ENCODE results near the gene GLE1.

The GLE1 gene, protein sequence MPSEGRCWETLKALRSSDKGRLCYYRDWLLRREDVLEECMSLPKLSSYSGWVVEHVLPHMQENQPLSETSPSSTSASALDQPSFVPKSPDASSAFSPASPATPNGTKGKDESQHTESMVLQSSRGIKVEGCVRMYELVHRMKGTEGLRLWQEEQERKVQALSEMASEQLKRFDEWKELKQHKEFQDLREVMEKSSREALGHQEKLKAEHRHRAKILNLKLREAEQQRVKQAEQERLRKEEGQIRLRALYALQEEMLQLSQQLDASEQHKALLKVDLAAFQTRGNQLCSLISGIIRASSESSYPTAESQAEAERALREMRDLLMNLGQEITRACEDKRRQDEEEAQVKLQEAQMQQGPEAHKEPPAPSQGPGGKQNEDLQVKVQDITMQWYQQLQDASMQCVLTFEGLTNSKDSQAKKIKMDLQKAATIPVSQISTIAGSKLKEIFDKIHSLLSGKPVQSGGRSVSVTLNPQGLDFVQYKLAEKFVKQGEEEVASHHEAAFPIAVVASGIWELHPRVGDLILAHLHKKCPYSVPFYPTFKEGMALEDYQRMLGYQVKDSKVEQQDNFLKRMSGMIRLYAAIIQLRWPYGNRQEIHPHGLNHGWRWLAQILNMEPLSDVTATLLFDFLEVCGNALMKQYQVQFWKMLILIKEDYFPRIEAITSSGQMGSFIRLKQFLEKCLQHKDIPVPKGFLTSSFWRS

DNA sequence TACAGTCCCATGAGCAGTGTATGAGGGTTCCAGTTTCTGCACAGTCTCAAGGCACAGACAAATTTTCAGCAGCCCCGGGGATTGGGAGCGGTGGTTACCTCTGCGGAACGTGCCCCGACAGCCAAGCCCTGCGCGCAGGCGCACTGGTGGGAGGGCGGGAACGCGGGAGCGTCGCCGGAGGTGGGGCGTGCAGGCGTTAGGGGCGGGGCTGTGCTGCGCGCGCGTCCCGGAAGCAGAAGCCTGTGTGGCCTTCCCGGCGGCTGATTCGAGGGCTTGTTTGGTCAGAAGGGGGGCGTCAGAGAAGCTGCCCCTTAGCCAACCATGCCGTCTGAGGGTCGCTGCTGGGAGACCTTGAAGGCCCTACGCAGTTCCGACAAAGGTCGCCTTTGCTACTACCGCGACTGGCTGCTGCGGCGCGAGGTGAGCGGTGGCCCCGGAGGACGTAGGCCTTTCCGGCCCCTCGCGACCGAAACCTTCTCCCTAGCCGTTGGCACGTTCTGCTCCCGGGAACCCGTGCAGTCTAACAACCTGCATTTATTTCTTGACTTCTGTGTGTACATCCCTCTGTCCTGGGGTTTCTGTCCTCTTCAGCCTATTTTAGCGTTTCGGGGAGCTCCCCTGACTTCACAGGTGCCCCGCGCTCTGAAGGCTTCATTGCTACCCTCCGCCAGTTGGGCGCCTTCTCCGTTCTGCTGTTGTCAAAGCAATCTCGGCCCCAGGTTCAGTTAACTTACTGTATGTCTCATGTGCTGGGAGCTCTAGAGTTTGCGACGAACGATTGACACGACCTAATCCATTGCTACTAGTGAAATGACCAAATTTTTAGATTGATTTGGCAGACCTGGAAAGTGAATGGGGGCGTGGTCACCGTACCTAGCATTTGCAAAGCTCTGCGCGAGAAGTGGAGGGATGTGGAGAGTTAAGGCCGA lies at the start of gene GLE1:
GLE1 (plus strand) TSS at position 235 of the 929 bp plus-strand sequence; CDS start at position 322, 87 bp downstream.
- peak; percentile 96 for DNase-seq

DNA sequence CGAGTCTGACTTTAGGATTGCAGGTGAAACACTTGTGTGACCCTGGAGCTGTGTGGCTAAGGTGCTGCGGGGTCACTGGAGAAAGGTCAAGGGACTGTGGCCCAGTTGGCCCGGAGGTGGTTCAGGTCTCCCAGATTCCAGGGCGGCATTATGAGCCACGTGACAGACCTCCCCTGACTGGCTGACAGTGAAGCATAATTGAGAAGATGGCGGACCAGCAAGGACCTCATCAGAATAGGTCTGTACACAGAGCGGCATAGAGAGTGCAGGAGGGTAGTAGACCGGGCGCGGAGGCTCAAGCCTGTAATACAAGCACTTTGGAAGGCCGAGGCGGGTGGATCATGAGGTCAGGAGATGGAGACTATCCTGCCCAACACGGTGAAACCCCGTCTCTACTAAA lies 49.5 kb upstream of the GLE1 start:
- no peak for DNase-seq

DNA sequence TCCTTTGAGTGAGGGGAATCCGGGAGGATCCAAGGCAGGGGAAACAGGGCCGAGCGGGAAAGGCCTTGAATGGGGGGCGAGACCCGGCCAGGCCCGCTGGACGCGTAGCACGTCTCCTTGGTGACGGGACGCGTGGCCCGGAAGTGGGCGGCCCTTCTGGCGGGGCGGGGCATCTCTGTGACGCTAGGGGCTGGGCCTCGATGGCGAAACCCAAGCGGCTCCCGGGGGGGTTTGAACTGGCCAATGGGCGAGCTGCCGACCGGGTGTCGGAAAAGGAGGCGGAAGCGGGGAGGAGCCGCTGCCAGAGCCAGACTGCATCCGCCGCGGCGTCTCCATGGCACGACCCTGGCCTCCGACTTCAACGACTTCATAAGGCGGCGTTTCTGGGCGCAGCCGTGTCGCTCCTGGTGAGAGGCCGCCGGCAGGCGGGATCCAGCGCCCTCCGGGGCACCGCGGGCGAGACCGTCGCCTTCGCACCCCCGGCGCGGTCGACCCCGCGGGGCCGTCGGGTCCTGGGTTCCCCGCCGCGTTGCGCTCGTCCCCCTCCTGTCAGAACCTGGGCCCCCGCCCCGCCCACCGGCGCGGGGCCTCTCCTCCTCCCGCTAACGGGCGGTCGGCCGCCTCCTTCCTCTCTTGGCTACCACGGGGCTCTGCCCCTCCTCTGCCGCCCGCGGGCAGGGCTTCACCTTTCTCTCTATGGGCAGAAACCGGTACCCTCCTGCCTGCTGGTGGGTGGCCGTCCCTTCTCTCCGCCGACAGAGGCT lies 48.5 kb upstream of the GLE1 start, which contains the start of gene ODF2:
ODF2 (plus strand) TSS at position 158 of the 764 bp plus-strand sequence; CDS start at position 244, 86 bp downstream.
- peak; percentile 98 for DNase-seq

DNA sequence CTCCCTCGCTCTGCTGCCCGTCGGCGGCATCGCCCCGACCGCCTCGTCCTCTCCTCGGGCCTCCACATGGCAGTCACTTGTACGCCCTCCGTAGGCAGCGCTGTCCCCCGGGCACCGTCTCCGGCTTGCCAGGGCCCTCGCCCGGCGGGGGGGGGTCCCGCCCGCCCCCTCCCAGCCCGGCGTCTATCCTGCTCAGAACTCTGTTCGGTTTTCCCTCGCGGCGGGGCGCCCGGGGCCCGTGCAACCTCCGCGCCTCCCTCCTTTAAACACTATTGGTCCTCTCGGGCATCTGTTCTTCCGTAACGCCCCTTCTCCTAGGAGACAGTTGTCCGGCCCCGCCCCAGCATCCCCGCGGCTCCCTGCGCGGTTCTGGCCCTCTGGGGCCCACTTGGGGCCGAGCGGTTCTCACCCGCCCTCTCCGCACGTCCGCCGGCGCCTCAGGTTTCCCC lies 47.9 kb upstream of the GLE1 start:
- DNase-seq, result peak; percentile 59

DNA sequence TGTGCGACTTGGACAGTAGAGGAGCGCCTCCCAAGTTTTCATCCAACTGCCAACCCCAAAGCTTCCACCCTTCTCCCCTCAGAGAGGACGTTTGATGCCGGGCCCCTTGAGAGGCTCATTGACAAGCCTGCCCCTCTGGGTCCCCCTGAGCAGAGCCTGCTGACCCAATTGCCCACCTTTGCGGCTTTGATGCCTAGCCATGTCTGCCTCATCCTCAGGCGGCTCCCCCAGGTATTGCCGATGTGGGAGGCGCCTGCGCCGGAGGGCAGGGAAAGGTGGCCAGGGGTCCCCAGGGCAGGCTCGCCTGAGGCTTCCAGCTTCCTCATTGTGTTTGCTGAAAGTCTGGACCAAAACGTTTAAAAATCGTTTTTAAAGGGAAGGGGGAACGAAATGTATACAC lies 47.3 kb upstream of the GLE1 start:
- DNase-seq, result no peak

DNA sequence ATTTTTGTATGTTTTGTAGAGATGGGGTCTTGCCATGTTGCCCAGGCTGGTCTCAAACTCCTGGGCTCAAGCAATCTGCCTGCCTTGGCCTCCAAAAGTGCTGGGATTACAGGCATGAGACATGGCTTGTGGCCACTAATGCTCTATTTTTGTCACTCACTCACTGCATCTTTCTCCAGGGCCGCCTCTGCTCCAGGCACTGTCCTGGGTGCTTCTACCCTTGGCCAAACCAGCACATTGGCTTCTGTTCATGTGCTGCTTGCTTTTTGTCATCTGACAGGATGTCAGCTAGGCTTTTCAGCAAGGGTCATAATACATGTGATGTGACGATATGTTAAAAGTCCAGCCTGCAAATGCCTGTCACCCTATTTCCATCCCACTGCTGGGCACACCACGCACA lies 45.5 kb upstream of the GLE1 start:
- no peak for DNase-seq

DNA sequence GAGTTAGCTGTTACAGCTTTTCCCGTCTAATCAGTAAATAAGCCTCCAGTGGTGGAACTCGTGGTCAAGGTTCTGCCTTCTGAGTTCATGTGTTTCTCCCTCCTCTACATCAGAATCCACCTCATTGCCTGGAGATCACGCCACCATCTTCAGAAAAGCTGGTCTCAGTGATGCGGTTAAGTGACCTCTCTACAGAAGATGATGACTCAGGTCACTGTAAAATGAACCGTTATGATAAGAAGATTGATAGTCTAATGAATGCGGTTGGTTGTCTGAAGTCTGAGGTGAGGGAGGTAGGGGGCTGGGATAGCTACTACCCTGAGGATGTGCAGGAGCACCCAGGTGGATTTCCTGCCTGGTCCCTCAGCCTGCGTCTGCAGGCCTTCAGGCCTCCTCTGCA lies 35.4 kb upstream of the GLE1 start:
- DNase-seq, result no peak

DNA sequence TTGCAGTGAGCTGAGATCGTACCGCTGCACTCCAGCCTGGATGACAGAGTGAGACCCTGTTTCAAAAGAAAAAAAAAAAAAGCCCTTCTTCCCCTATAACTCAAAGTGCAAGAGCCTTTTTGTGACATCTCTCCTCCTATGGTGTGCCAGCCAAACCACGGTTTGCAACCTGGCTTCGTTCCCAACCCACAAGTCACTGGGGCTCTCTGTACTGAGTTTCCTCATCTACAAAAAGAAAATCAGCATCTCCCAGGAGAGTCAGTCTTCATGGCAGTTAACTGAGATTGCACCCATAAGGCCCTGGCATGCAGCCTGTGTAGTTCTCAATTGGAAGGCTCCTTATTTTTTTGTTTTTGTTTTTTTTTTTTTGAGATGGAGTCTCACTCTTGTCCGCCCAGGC lies 34.0 kb upstream of the GLE1 start:
- DNase-seq, result no peak

DNA sequence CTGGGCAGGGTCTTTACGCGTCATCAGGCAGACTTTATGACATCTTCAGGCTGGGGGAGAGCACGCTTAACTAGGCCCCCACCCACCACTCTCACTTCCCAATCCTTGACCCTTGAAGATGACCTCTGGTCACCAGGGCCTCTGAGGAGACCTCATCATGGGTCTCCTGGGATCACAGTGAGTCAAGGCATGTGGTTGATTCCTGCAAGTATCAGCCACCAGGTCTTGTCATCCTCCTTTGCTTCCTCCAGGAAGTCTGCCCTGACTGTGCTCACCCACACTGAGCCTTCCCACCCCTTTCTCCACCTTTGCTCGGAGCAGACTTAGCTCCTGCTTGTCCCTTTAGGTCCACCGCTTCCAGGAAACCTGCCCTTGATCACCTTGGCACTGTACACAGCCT lies 31.4 kb upstream of the GLE1 start:
- DNase-seq, result no peak

DNA sequence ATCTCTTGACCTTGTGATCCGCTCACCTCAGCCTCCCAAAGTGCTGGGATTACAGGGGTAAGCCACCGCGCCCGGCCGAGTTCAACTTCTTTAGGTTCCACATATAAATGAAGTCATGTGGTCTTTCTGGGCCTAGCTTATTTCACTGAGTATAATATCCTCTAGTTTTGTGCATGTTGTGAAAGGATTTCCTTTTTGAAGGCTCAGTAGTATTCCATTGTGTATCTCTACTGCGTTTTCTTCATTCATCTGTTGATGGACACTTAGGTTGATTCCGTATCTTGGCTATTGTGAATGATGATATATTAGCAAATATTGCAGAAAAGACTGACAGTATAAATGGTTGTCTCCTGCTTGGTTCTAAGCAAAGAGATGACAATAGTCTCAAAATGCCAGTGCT lies 28.7 kb upstream of the GLE1 start:
- no peak for DNase-seq

DNA sequence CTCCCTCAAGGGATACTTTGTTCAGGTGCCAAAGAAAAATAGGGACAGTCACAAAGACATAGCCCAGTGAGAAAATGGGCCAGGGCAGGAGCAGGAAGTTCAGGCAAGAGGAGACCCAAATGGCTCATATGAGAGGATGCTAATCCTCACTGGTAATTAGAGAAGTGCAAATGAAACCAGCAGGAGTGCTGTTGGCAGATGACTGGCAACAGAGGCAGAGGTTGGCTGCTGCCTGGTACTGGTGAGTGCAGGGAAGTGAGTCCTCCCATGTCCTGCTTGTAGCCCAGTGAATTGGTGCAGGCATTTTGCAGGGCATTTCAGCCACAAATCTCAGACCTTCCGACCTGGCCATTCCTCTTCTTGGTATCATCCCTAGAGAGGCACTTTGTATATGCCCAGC lies 25.3 kb upstream of the GLE1 start:
- DNase-seq, result no peak

DNA sequence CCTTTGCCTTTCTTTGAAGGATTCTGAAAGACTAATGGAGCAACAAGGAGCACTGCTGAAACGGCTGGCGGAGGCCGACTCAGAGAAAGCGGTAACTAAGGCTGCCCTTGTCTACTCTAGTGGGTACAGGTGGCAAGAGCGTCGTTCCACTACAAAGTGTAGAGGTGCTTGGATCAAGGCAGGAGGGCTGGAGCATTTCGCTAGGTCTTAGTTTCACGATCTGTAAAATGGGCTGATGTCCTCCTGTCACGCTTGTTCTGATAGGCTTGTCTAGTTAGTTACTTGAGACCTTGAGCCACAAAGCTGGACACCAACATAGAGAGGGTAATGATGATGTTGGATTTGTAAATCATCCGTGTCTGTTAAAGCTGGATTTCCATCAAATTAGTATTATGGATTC lies 23.0 kb upstream of the GLE1 start:
- DNase-seq, result no peak

DNA sequence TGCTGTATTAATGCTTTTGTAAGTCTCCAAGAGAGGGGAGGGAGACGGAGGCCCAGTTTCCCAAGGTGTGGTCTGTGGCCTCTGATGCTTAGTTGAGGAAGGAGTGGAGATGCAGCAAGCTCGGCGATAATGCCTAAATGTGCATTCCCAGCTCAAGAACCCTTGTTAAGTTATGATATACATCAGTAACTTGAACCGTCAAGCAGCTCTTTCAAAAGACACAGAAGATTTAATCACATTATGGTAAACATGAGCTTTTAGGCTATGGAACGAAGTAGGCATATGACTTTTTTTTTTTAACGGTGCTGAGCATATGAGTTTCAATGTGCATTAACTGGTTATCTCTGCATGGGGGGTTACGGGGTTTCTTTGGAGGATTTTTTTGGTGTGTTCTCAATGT lies 22.3 kb upstream of the GLE1 start:
- no peak for DNase-seq

DNA sequence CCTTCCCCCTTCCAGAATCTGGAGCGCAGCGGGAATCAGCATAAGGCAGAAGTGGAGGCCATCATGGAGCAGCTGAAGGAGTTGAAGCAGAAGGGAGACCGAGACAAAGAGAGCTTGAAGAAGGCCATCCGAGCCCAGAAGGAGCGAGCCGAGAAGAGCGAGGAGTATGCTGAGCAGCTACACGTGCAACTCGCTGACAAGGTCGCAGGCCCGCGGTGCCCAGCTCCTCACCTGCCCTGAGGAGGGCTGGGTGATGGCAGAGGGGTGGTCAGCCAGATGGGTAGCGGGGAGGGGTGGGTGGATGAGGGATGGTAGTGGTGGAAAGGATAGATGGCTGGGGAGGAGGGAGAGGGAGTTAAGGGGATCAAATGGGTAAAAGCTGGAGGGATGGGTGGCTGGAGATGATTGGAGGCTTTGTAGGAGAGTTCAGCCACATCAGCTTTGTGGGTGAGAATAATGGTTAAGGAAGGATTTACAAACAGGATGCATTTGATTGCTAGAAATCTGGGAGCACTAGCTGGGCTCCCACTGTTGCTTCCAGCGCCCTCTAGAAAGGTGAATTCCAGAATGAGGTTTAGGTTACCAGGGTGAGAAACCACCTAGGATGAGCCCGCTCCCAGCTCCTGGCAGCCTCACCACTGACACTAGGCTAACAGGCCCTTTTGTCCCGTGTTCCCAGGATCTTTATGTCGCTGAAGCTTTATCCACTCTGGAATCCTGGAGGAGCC lies 19.7 kb upstream of the GLE1 start:
- no peak for DNase-seq

DNA sequence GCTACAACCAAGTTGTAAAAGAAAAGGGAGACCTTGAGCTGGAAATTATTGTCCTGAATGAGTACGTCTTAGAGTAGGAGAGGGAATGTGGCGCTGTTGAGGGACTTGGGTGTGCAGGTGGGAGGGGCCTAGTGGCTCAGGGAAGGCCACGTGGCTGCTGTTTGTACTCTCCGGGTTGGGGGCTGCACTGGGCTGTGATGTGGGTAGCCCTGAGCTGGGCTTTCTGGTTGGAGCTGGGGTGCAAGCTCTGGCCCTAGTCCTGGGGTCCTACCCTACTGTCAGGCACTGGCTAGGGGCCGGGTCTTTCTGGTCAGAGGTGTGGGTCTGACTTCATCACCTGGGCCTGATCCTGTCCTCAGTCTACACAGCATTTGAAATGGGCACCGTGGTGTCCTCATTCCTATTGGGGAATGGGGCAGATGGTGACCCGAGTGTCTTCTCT lies 19.1 kb upstream of the GLE1 start:
- DNase-seq, result no peak

DNA sequence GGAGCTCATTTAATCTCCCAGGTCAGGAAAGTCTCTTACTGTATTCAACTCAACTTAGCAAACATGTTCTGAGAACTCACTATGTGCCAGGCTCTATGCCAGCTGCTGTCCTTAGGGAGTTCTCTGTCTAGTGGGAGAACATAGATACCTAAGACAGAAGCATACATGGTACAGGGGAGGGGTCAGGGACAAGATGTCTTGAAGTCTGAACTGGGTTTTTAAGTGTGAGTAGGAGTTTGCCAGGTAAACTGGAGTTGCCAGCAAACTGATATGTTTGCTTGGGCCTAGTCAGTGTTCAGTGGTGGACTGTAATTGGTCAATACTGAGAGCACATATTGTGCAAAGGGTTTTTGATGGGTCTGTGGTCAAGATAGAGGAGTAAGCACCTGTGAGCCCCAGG lies 18.3 kb upstream of the GLE1 start:
- DNase-seq, result no peak

DNA sequence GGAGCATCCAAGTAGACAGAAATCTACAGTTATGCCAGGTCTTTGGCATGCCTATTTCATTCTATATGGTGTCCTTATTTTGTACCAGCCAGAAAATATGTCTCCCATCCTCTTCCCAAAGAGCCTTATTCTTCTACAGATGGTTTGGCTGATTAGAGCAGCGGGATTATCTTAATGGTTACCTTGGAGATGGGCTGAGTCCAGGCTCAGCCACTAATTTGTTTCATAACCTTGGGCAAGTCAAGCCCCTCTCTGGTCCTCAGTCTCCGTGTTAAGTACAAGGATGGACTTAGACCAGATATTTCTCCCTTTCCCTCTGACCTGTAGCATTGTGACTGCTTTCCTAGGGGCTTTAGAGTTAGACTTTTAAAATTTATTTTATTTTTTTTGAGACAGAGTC lies 11.1 kb upstream of the GLE1 start:
- no peak for DNase-seq

DNA sequence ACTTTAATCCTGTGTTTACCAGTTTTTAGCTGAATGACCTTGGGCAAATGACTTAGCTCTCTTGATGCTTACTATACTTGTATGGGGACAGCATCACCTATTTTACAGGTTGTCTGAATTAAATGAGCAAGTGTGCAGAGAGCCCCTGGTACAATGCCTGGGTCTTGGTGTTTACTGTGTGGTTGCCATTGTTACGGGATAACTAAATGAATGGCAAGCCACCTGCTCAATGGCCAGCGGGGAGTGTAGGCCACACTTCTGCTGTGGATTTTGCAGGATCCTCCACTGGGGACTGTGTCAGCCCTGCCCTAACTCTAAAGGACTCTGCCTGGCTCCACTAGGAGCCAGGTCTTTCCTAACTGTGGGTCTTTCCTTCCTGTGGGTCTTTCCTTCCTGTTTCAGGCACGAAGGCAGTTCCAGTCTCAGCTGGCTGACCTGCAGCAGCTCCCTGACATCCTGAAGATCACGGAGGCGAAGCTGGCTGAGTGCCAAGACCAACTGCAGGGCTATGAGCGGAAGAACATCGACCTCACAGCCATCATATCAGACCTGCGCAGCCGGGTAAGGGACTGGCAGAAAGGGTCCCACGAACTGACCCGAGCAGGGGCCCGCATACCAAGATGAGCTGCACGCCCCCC lies 10.3 kb upstream of the GLE1 start:
- no peak for DNase-seq

DNA sequence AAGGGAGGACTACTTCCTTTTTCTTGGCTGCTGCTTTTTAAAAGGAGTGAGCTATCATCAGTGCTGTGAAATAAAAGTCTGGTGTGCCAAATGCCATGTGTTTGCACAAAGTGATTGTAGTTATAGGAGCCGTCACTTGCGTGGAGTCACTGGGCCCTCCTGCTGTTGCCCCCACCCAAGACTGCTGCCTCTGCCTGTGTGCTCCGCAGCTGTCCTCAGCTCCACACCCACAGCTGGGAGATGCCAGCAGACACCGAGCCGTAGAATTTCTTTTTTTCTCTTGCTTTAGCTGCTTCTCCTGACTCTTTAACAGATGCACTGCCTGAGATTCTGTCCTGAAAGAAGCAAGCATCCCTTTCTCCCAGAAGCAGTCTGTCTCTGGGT lies 9.8 kb upstream of the GLE1 start:
- no peak for DNase-seq

DNA sequence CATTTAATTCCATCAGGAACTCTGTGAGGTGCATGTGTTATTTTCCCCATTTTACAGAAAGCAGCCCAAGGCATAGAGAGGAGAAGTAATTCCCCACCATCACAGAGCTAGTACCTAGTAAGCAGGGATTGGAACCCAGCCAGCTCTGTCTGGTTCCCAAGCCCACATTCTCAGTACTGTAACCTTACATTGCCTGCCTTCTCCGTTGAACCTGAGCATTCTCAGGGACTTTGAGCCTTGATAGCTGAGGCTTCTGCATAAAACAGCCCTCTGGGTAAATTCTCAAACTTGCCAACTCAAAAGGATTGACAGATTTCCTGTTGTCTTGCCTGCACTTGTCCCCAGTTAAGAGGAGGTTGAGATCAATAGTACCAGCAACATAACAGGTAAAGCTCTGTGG lies 9.2 kb upstream of the GLE1 start:
- DNase-seq, result no peak

DNA sequence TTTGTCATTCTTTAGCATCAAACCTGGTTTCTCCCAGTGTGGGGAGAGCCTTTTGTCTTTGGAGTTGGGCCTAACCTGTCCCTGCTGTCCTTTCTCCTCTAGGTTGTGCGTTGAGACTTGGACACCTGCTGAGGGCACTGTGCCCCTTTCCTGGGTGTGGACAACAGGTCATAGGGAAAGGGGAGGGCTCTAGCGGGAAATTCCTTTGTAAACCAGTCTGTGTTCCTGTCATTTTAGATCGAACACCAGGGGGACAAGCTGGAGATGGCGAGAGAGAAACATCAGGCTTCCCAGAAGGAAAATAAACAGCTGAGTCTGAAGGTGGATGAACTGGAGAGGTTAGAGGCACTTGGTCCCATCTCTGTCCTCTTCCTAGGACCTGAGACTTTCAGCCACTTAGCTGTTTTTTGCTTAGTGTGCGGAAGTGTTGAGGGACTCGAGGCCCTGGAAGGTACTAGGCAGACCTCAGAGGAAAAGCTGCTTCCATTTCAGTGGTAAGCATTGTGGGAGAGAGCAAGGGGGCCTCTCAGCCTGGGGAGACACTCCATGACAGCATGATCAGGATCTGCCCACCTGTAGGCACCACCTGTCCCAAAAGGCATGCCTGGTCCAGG lies 8.6 kb upstream of the GLE1 start:
- no peak for DNase-seq
